Stomach (tissue), 4 donors: ENCODE data around the gene PDE4C.

Experiments
- CTCF ChIP-seq, 7 experiments: fragments of 450-650 bp in 4 of 7; fragments of 200-600 bp in 3 of 7; sonication (generic) in 3 of 7; IDR thresholded peaks; one replicate each; pipeline ENCODE4 v1.5.1; 2016 to 2019; ENCODE audit warnings: antibody characterized with exemption in 7 of 7, control low read depth in 2 of 7, mild to moderate bottlenecking in 1 of 7
- POLR2A ChIP-seq, 4 donors: fragments of 450-650 bp; IDR thresholded peaks; one replicate each; pipeline ENCODE4 v1.6.1; 2016; ENCODE audit warnings: antibody characterized with exemption in 4 of 4, control low read depth in 2 of 4, mild to moderate bottlenecking in 1 of 4, moderate library complexity in 1 of 4
- POLR2AphosphoS5 ChIP-seq, 3 donors: sonication (generic); formaldehyde crosslinking; IDR thresholded peaks; one replicate each; pipeline ENCODE4 v1.6.1; 2016; ENCODE audit warnings: antibody characterized with exemption in 3 of 3

- no peak for TF ChIP-seq POLR2A (IDR thresholded peaks at IDR 0.05)
- no peak for TF ChIP-seq CTCF (IDR thresholded peaks at IDR 0.05)
- no peak for TF ChIP-seq POLR2AphosphoS5 (IDR thresholded peaks at IDR 0.05)
These were observed 36.7 kb upstream of the PDE4C start for GRCh38 chr19:18262917-18263316.
